Measurements from ENCODE around the gene TNFSF4.
A peak's percentile ranks its signal among the peaks of the same experiment; 100 is the strongest.

The TNFSF4 gene

GRCh38 chr1:173210716-173211231 lies 3.6 kb upstream of the TNFSF4 start:
- no peak for DNase-seq

DNA sequence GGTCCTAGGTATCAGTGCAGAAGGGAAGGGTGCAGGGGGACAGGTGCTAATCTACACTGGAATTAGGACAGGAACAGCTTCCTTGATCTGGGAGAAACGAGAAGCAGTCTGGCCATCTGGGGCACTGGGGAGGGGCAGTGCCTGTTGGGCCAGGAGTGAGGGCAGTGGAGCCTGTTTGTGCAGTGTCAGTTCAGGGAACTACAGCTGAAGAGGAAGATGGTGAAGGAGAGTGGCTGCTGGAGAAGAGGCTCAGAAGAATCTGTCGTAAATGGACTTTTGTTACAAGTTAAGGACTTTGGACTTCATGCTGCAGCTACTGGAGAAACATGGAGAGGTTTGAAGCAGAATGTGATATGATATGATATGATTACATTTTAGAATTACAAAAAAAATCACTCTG lies 3.2 kb upstream of the TNFSF4 start:
- no peak for DNase-seq

DNA sequence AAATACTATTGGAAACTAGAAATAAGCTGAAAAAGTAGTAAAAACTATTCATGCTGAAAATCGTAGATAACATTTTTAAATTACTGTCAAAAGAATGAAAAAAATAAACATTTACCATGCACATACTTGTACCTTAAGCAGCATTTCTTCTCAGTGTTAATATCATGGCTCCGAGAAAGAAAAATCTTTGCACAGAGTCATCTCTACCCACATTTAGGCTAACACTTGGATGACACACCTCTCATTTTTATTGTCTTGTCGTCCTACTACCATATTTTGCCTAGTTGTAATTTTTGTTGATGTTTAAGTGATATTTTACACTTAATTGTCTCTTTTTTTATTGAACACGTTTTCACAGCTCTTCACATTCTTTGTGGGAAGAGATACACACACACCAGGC lies 1.7 kb upstream of the TNFSF4 start:
- no peak for DNase-seq

GRCh38 chr1:173208146-173208545 lies 1.0 kb upstream of the TNFSF4 start:
- no peak for DNase-seq

DNA sequence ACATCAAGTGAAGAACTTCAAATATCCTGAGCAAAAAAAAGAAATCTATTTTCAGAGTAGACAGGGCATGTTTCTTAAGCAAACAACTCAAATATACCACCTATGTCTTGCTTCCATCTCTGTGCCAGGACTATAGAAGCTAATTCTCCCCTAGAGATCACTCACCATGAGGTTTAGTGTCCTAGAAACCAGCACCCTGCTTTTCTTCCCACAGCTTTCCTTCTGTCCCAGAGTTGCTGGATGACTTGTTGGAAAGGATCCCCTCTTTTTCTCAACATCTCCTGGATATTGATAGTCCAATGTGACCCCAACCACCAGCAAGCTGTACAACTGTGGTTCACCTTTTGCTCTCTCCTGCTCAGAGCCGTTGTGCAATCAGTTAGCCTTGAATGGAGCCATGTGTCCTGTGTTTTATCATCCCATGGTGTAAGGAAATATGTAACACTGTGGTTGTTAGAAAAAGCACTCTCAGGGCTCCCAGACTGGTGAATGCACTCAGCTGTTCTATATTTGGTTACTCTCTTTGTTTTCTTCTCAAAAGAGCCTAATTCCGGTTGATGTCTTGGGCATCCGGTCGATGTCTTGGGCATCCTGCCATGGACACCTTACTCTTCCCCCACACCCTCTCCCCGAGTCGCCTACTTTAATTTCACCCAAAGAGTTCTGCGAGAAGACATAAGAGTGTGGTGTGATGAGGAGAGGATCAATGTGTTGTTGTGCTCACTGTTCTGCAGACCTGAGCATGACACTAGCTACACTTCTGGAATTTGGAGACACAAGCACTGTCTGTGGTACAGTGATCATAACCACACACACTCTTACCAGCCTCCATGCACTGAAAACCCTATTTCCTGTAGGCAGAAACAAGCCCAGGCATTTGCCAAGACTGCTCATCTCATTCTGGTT lies 1.7 kb downstream of the TNFSF4 start:
- no peak for DNase-seq

DNA sequence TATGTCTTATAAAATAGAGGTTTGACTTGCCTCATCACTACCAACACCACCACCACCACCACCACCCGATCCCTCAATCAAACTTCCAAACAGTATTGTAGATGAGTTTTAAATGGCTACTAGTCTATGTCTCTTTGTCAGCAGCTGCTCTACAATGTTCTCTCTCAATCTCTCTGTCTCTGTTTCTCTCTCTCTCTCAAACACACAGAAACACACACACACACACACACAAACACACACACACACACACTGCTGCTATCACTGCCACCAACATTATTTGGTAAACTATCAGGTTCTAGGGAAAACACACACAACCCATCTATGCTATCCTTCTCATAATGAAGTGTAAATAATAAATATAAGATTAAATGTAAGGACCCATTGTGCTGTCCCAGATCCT lies 2.4 kb downstream of the TNFSF4 start:
- no peak for DNase-seq

DNA sequence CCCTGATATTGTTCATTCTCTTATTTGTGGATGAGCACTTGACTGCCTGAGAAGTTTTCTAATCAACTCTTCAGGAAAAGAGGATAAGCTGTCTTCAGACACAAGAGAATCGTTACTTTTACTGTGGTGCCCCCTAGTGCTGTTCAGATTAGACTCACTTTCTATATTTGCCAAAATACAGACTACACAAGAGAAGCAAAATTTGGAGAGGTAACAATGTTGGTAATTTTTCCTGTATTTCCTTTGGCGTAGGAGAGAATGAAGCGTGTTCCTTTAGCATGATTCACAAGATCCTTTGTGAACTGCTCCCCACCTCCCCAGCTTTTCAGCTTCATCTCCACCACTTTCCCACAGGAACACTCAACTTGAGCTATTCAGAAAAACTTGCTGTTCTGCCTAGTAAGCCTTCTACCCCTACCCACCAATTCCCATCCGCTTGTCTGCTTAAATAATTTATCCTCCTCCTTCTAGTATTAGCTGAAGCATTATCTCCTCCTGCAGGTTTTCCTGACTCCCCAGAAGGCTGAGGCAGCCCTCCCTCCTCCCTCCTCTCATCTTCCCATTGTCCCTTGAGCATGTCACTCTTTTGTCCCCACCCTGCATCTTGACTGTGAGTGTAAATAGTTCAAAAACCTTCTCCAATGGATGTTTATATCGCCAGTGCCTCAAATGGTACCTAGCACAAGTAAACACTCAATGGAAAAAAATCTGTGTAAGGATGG lies 4.5 kb downstream of the TNFSF4 start:
- DNase-seq, result peak in 8 of 58 donors; percentile 0 to 51 (median 3)

GRCh38 chr1:173201969-173202368 lies 5.2 kb downstream of the TNFSF4 start:
- no peak for DNase-seq

- no peak for DNase-seq
These were observed 11.5 kb downstream of the TNFSF4 start for GRCh38 chr1:173195596-173196088.

DNA sequence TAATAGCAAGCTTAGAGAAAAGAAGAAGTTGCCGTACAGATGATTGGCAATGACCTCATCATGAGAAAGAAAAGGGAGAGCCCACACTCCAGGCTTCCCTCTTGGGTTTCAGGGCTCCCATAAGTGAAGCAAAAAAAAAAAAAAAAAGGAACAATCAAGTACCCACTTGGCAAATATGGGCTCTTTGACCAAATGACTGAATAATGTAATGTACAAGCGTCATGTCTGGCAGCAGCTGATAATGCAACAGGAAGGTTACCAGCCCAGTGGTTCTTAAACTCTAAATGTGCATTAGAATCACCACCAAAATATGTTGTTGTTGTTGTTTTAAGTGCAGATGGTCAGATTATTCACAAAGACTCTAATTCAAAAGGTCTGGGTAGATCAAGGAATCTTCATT lies 13.5 kb downstream of the TNFSF4 start:
- DNase-seq, result peak in 1 of 58 donors; percentile 2

DNA sequence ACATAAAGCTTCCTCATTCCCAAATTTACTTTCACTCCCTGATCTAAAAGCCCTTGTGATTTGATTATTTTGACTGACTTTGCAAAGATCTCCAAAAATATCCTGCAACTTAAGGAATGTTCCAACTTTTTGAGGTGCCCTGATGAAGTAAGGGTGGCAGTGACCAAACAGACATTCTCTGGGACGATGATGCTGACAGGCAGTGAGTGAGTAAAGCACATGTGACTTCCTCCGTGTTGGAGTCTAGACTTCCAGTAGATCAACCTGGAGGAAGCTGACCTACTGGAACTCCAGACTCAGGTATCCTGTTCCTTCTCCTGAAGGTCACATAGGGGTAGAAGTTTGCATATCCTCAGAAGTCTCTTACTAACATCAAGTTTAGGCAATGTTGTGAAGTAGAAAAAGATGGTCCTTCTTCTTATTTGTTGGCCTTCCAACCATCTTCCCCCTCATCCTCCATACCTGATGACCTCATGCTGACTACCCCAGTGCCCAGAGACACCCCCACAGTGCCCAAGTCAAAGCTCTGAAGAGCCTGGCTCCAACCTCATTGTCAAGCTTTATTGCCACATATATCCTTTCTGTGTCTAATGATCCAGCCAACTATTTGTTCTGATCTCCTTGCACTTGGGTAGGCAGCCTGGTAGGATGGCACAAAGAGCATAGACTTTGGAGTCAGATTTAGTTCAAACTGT lies 16.0 kb downstream of the TNFSF4 start:
- DNase-seq, result no peak

- peak in 51 of 58 donors; percentile 5 to 83 (median 50) for DNase-seq
These were observed 16.8 kb downstream of the TNFSF4 start for GRCh38 chr1:173190101-173190936.

GRCh38 chr1:173187671-173188237 lies 19.4 kb downstream of the TNFSF4 start:
- DNase-seq, result no peak

DNA sequence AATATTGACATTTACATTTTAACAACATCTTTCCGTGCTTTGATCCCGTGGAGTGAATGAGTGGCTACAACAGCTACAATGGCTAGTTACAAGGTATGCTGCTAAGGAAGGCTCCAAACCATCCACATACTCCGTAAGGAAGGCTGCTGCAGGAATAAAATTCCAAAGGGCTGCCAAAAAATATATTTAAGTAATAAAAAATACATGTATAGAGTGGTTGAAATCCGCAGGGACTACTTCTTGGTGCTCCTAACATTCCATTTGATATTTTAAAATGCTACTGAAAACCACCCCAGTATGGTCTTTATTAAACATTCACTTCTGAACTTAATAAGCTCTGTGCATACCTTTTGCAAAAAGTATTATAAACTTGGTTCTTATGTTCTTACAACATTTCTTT lies 25.3 kb downstream of the TNFSF4 start:
- DNase-seq, result no peak

DNA sequence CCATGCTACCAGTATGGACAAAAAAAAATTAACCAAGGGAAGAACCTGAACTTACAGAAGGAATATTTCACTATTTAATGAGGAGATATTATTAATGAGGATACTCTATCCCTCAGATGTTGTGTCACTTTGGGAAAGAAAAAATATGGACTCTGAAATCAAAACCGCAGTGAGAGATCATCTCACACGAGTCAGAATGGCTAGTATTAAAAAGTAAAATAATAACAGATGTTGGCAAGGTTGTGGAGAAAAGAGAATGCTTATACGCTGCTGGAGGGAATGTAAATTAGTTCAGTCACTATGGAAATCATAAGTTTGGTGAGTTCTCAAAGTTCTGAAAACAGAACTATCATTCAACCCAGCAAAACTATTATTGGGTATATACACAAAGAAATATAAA lies 30.9 kb downstream of the TNFSF4 start:
- DNase-seq, result no peak

- DNase-seq, result no peak
These were observed 31.5 kb downstream of the TNFSF4 start for GRCh38 chr1:173175514-173176145.

- no peak for DNase-seq
These were observed 33.7 kb downstream of the TNFSF4 start for GRCh38 chr1:173173388-173173787.

DNA sequence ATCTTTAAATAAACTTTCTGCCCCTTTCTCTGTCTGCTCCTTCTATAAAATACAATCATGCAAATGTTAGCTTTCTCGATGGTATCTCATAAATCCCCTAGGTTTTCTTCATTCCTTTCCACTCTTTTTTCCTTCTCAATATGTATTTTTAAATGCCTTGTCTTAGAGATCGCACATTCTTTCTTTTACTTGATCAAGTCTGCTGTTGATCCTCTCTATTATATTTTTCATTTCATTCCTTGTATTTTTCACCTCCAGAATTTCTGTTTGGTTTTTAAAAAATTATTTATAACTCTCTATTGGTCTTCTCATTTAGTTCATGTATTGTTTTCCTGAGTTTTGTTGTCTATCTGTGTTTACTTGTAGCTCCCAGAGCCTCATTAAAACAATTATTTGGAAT lies 36.0 kb downstream of the TNFSF4 start:
- no peak for DNase-seq

DNA sequence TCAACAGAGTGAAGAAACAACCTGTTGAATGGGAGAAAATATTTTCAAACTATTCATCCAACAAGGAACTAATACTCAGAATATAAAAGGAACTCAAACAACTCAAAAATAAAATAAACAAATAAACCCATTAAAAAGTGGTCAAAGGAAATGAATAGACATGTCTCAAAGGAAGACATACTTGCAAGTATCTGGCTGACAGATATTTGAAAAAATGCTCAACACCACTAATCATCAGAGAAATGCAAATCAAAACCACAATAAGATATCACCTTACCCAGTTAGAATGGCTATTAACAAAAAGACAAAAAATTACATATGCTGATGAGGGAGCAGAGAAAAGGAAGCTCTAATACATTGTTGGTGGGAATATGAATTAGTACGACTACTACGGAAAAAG lies 38.2 kb downstream of the TNFSF4 start:
- DNase-seq, result no peak

- DNase-seq, result no peak
These were observed 42.4 kb downstream of the TNFSF4 start for GRCh38 chr1:173164686-173165085.
